Vagina (tissue), 2 donors: ENCODE measurements around the gene KCND2.

Experiments used
- CTCF ChIP-seq, 3 experiments: fragments of 450-650 bp in 2 of 3; fragments of 200-600 bp in 1 of 3; sonication (generic) in 1 of 3; IDR thresholded peaks; one replicate each; pipeline ENCODE4 v1.5.1; 2017 to 2019; ENCODE audit warnings: antibody characterized with exemption in 3 of 3, mild to moderate bottlenecking in 2 of 3, moderate library complexity in 2 of 3
- POLR2A ChIP-seq, 2 donors: fragments of 450-650 bp; IDR thresholded peaks; one replicate each; pipeline ENCODE4 v1.6.1; 2017; ENCODE audit warnings: antibody characterized with exemption in 2 of 2, mild to moderate bottlenecking in 2 of 2, moderate library complexity in 2 of 2
- POLR2AphosphoS5 ChIP-seq, 2 donors: sonication (generic); formaldehyde crosslinking; IDR thresholded peaks; one replicate each; pipeline ENCODE4 v1.9.0; 2017; ENCODE audit warnings: antibody characterized with exemption in 2 of 2, mild to moderate bottlenecking in 2 of 2, low read depth in 1 of 2; ENCODE audit not compliant: insufficient read depth in 1 of 2

DNA sequence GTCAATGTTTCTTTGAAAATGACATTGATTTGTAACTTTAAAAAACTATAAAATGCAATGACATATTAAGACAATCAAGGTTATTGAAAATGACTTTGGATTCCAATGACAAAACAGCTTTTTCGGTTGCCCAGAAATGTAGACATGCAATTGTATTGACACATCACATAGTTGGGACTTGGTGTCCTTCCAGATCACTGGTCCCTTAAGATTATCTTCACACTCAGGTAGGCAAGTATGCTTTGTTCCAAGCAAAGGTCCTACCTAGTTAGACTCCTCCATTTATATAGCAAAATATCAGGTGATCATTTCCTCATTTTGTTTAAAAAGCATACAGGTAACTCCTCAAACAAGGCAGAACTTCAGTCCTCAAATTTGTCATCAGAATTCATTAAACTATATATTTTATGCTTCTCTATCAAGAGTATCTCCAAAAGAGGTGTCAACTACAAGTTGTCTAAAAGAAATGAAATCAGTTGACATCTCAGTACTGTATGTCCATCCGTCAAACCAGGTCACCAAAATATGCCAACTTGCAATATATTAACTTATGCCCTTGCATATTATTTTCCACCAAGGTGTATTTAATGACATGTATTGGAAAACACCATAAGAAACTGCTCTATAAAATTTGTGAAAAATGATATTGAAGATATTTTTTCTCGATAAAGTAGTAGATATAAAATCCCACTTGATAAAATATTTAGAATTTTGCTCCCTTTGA, 520.4 kb downstream of the KCND2 start:
- TF ChIP-seq CTCF (IDR thresholded peaks at IDR 0.05) (no peak), POLR2A (IDR thresholded peaks at IDR 0.05) (no peak), POLR2AphosphoS5 (IDR thresholded peaks at IDR 0.05; ENCODE audit: insufficient read depth in 1 of 2, low read depth in 1 of 2) (no peak)
